ENCODE measurements around the gene YAP1.

Gene YAP1

GRCh38 chr11:102109896-102110760 is at the start of gene YAP1:
Gene YAP1, plus strand, starts transcription at chr11:102110447. Its CDS starts 402 bp downstream, at chr11:102110849.
- peak; percentile 83 for DNase-seq (ENCODE audit: low spot score)

- DNase-seq (ENCODE audit: low spot score), result peak; percentile 20
Observed at GRCh38 chr11:102061276-102061675, 49.0 kb upstream of the YAP1 start.

- DNase-seq (ENCODE audit: low spot score), result no peak
Observed at GRCh38 chr11:102062106-102062505, 48.1 kb upstream of the YAP1 start.

- no peak for DNase-seq (ENCODE audit: low spot score)
Observed at GRCh38 chr11:102064316-102064715, 45.9 kb upstream of the YAP1 start.

GRCh38 chr11:102070766-102071165 is 39.5 kb upstream of the YAP1 start:
- DNase-seq (ENCODE audit: low spot score), result no peak

- no peak for DNase-seq (ENCODE audit: low spot score)
Observed at GRCh38 chr11:102071497-102072472, 38.5 kb upstream of the YAP1 start.

GRCh38 chr11:102073253-102073652 is 37.0 kb upstream of the YAP1 start:
- DNase-seq (ENCODE audit: low spot score), result no peak

- no peak for DNase-seq (ENCODE audit: low spot score)
Observed at GRCh38 chr11:102079625-102080024, 30.6 kb upstream of the YAP1 start.

- no peak for DNase-seq (ENCODE audit: low spot score)
Observed at GRCh38 chr11:102081313-102081712, 28.9 kb upstream of the YAP1 start.

GRCh38 chr11:102085864-102086551 is 24.2 kb upstream of the YAP1 start:
- DNase-seq (ENCODE audit: low spot score), result no peak

GRCh38 chr11:102097186-102097585 is 13.1 kb upstream of the YAP1 start:
- DNase-seq (ENCODE audit: low spot score), result no peak

- no peak for DNase-seq (ENCODE audit: low spot score)
Observed at GRCh38 chr11:102099755-102100154, 10.5 kb upstream of the YAP1 start.

- no peak for DNase-seq (ENCODE audit: low spot score)
Observed at GRCh38 chr11:102108734-102109440, 1.4 kb upstream of the YAP1 start.

GRCh38 chr11:102110761-102111010 is 439 bp downstream of the YAP1 start:
- DNase-seq (ENCODE audit: low spot score), result no peak

- DNase-seq (ENCODE audit: low spot score), result peak; percentile 89
Observed at GRCh38 chr11:102111011-102111786, 952 bp downstream of the YAP1 start.

- peak; percentile 17 for DNase-seq (ENCODE audit: low spot score)
Observed at GRCh38 chr11:102111787-102112508, 1.7 kb downstream of the YAP1 start.

GRCh38 chr11:102112509-102112821 is 2.2 kb downstream of the YAP1 start:
- DNase-seq (ENCODE audit: low spot score), result no peak

- no peak for DNase-seq (ENCODE audit: low spot score)
Observed at GRCh38 chr11:102114032-102114431, 3.8 kb downstream of the YAP1 start.

- peak; percentile 59 for DNase-seq (ENCODE audit: low spot score)
Observed at GRCh38 chr11:102115557-102115956, 5.3 kb downstream of the YAP1 start.

GRCh38 chr11:102116453-102117205 is 6.4 kb downstream of the YAP1 start:
- no peak for DNase-seq (ENCODE audit: low spot score)

Data from iPS-NIHi11 (cell line).